Hepatocyte (in vitro differentiated cells): Measurements from ENCODE around the gene UQCC5.

Source experiments
- CTCF ChIP-seq: fragments of 200-600 bp; sonication (generic); IDR thresholded peaks from 2 replicates; pipeline ENCODE4 v1.5.1; 2016; ENCODE audit warnings: antibody characterized with exemption, mild to moderate bottlenecking; ENCODE audit not compliant: poor library complexity
- EZH2 ChIP-seq: fragments of 200-600 bp; sonication (generic); IDR thresholded peaks from 2 replicates; pipeline ENCODE4 v1.6.1; 2016; ENCODE audit warnings: antibody characterized with exemption, mild to moderate bottlenecking, borderline replicate concordance
- EZH2phosphoT487 ChIP-seq: fragments of 200-600 bp; sonication (generic); IDR thresholded peaks from one replicate; pipeline ENCODE4 v1.6.1; 2018; ENCODE audit warnings: antibody characterized with exemption, mild to moderate bottlenecking, low read depth, moderate library complexity; ENCODE audit not compliant: unreplicated experiment, severe bottlenecking

- TF ChIP-seq EZH2 (no peak), CTCF (no peak), EZH2phosphoT487 (no peak)
Observed at GRCh38 chr3:52523386-52524257, 12.8 kb upstream of the UQCC5 start.
